Limb (tissue), 2 donors: ENCODE measurements around the gene CTIF.

Experiments
- DNase-seq, 2 donors: peaks; one replicate each; pipeline ENCODE4 v3.0.0-alpha.2; 2016; ENCODE audit errors: extremely low spot score in 2 of 2

The CTIF gene

DNA sequence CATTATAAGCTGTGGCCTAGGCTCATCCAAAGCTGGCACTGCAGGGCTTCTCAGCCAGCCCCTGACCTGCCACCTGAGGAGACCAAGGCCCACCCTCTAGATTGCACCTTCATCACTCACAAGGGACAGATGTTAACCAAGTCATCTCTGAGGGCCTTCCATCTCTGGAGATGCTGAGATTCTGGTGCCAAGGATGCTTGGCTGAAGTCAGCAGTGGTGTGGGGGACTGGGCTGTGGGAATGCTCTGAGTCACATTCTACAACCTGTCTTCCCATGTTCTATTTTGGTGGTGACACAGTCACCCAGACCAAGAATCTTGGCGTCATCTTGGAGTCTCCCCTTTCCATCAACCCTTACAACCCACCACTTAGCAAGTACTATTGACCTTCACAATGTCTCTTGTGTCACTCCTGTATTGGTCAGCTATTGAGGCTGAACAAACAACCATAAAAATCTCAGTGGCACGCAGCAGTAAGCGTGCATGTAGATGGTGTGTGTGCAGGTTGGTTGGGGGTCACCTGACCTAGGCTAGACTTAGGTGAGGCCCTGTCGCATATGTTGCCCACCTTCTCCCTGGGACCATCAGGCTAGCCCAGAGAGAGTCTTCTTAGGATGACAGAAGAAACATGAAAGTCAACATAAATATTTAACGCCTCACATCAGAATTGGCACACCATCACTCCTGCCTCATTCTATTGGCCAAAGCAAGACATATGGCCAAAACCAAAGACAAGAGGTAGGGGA, 276.9 kb downstream of the CTIF start:
- no peak for DNase-seq

GRCh38 chr18:48816554-48816953, 277.7 kb downstream of the CTIF start:
- no peak for DNase-seq

DNA sequence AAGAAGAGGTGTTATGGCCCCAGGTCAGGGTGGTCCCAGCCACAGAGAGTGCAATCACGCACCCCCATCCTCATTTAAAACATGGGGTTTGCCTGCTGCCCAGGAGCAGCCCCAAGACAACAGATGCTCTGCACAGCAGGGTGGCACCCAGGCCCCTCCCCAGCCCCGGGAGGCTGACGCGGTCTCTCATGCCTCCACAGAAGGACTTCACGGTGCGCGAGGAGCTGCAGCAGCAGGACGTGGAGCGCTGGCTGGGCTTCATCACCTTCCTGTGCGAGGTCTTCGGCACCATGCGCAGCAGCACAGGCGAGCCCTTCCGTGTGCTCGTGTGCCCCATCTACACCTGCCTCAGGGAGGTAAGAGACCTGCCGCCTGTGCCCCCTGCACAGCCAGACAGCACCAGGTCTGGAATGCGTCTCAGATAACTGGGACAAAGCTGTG, 278.2 kb downstream of the CTIF start:
- no peak for DNase-seq

DNA sequence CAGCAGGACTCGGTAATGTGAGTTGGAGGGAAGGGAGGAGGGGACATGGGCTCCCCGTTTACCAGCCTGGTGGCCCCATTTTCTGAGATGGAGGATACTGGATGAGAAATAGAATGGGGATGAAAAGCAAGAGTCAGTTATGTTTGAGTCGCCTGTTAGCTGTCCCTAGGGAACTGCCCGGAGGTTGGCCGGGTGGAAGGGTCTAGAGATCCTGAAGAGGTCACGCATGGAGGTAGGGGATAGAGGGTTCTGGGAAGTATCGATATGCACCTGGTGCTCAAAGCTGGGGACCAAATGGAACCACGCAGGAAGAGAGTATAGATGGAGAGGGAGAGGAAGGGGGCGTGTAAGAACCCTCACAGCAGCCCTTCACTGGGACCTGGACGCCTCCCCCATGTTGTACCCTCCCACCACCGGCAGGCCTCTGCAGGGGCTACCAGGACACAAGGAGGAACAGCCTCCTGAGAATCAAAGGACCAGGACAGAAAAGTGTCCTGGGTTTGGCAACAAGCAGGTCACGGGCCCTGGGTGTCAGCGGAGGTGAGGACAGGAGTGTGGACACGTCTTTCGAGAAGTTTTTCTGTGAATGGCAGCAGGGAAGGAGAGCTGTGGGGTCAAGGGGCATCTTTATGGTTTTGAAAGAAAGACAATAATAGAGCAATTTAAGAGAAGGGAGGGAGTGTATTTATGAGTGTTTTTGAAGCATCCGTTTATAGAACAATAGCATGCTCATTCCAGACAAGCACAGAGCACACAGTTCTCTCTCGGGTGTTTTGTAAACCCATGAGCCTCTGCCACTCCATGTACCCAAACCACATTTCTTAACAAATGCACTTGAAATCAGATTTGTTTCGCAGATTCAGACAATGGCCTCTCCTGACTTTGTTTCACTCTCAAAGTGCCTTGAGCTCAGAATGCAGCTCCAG, 279.8 kb downstream of the CTIF start:
- DNase-seq = peak in 1 of 2 donors; percentile 26

GRCh38 chr18:48819276-48819675, 280.4 kb downstream of the CTIF start:
- peak in 1 of 2 donors; percentile 12 for DNase-seq

GRCh38 chr18:48819781-48820482, 281.1 kb downstream of the CTIF start:
- peak in 1 of 2 donors; percentile 10 for DNase-seq

DNA sequence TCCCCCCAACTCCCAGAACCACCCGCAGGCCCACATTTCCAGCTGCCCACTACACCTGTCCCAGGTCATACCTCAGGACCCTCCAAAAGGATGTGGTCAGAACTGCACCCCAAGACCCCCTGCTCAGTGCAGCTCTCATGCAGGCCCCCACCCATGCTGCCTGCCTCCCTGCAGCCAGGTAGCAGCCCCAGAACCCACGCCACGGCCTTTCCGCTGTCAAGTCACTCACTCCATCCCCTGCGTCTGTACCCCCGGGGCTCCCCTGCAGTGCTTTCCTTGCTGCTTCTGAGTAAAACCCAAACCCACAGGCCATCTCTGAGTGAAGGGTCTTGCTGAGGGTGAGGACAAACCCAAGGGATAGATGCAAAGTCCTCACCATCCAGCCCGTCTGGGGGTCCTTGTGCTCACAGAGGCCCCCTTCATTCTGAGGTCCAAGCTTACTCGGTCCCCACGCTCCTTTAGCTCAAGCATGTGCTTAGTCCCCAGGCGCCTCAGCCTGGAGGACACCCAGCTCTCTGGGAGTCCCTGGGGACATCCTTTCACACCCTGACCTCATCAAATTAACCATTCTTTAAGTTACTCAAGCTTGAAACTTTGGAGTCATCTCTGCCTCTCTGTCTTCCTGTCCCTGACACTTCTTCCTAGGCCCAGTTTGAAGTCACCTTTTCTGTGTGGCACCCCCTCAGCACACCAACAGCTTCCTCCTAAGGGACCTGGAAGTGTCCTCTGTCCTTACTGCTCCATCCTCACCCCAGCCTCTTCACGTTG, 281.8 kb downstream of the CTIF start:
- peak in 1 of 2 donors; percentile 20 for DNase-seq

DNA sequence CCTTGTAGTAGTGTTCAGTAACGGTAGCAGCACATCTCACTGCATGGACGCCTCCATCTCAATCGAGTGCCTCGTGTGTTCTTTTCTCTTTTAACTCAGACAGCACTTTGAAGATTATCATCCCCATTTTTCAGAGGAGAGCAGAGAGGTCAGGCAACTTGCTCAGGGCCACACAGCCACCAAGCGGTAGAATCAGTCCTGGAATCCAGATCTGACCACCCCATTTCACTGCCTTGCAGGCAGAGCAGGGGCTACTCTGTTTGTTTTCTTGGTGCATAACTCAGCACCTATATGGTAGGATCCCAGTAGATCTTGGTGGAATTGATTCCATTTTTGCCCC, 282.4 kb downstream of the CTIF start:
- DNase-seq = no peak

- no peak for DNase-seq
These were observed 283.0 kb downstream of the CTIF start for GRCh38 chr18:48821845-48822244.

DNA sequence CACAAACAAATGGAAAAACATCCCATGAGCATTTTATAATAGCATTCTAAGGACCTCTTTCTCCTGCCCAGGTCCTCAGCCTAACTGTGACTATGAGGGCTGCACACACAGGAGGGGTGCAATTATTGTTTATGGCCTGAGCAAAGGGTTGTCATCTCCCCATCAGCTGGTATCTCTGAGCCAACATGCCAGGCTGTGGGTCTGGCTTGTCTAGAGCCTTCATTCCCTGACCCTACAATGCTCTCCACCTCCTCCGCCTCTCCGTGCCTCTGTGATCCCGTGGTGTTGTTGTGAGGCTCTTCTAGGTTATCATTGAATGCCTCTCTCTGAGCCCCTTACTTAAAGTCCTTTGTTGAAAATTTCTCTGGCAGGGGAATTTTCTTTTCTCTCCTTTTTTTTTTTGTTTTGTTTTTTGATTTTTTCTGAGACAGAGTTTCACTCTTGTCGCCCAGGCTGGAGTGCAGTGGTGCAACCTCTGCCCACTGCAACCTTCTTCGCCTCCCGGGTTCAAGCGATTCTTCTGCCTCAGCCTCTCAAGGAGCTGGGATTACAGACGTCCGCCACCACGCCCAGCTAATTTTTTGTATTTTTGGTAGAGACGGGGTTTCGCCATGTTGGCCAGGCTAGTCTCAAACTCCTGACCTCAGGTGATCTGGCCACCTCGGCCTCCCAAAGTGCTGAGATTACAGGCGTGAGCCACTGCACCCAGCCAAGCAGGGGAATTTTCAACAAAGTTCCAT, 285.6 kb downstream of the CTIF start:
- DNase-seq = no peak

- DNase-seq = peak in 1 of 2 donors; percentile 30
These were observed 286.4 kb downstream of the CTIF start for GRCh38 chr18:48825101-48825745.

- peak in 1 of 2 donors; percentile 36 for DNase-seq
These were observed 287.4 kb downstream of the CTIF start for GRCh38 chr18:48826271-48826670.

- DNase-seq = peak in 1 of 2 donors; percentile 24
These were observed 288.0 kb downstream of the CTIF start for GRCh38 chr18:48826806-48827205.

DNA sequence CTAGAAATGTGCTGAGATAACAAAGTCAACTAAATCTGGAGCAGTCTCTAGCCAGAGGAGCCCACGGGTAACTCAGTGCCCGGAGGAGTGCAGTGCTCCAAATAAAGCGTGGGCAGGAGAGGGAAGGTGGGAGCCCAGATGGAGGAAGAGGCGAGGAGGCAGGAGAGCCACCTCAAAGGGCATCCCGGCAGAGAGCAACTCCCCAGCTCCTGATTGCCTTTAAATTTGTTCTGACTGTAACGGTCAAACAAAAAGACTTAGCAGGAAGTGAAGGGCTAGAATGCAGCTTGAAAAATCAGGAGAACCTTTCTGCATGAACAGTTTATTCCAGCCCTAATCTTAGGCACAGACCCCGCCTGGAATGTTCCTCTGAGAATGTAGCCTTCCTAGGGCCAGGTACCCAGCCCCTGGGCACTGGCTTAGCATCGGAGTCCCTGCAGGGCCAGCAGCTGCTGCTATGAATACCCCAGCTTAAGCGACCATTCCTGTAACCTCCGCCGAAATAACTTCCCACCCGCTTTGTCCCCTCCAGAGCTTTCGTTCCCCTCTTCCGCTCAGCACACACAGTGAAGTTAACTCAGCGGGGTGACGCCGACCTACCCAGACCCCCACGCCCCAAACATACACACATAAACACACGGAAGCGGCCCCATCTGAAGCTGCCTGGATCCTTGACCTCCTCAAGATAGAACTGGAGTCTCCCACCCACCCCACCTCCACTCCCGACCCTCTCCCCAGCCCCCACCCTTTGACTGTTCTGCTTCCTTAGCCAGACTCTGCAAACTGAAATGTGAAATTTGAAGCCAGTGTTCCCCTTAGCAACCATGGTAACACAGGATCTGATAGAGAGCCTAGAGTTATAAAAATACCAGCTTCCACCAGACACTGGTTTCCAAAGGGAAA, 288.7 kb downstream of the CTIF start:
- DNase-seq = peak; percentile 78 to 86

GRCh38 chr18:48828194-48828545, 289.3 kb downstream of the CTIF start:
- DNase-seq = no peak

GRCh38 chr18:48828691-48829442, 290.0 kb downstream of the CTIF start:
- DNase-seq = peak in 1 of 2 donors; percentile 53

GRCh38 chr18:48829443-48830149, 290.8 kb downstream of the CTIF start:
- DNase-seq = peak in 1 of 2 donors; percentile 29
